GM19043 (cell line): ENCODE measurements around the gene KHSRP.

Experiments used
- ATAC-seq: cut with Tn5 transposase; IDR thresholded peaks from one replicate; pipeline ENCODE4 v1.9.1; 2021; ENCODE audit warnings: low read depth; ENCODE audit not compliant: unreplicated experiment

The KHSRP gene

GRCh38 chr19:6393074-6393982 lies 31.3 kb downstream of the KHSRP start, which contains the start of gene GTF2F1:
GTF2F1 (minus strand) TSS chr19:6393164; CDS start chr19:6392995, 169 bp downstream.
- peak; percentile 70 for ATAC-seq

- ATAC-seq: no peak
These were observed 32.2 kb downstream of the KHSRP start for GRCh38 chr19:6392221-6393073.

- ATAC-seq: no peak
These were observed 37.2 kb downstream of the KHSRP start for GRCh38 chr19:6387372-6387771.

GRCh38 chr19:6384381-6384780 lies 40.2 kb downstream of the KHSRP start:
- ATAC-seq: no peak

GRCh38 chr19:6383188-6383587 lies 41.4 kb downstream of the KHSRP start:
- ATAC-seq: no peak

- no peak for ATAC-seq
These were observed 43.4 kb downstream of the KHSRP start for GRCh38 chr19:6381030-6381750.

GRCh38 chr19:6379744-6380143 lies 44.9 kb downstream of the KHSRP start:
- no peak for ATAC-seq

- ATAC-seq: no peak
These were observed 46.1 kb downstream of the KHSRP start for GRCh38 chr19:6378486-6378885.

- no peak for ATAC-seq
These were observed 46.6 kb downstream of the KHSRP start for GRCh38 chr19:6378041-6378440.

GRCh38 chr19:6376512-6377190 lies 48.0 kb downstream of the KHSRP start:
- ATAC-seq: no peak

- ATAC-seq: no peak
These were observed 49.1 kb downstream of the KHSRP start, which contains the start of gene PSPN for GRCh38 chr19:6375411-6376010. PSPN (minus strand) TSS chr19:6375933; CDS start chr19:6375849, 84 bp downstream.

GRCh38 chr19:6374711-6375410 lies 49.8 kb downstream of the KHSRP start:
- ATAC-seq: no peak

GRCh38 chr19:6374161-6374709 lies 50.4 kb downstream of the KHSRP start:
- no peak for ATAC-seq

GRCh38 chr19:6373813-6374108 lies 50.9 kb downstream of the KHSRP start:
- ATAC-seq: no peak

GRCh38 chr19:6373096-6373812 lies 51.4 kb downstream of the KHSRP start:
- ATAC-seq: peak; percentile 38

GRCh38 chr19:6372594-6373095 lies 52.0 kb downstream of the KHSRP start, which contains the start of gene ALKBH7:
ALKBH7 (plus strand) TSS chr19:6372794; CDS start chr19:6372821, 27 bp downstream.
- ATAC-seq: peak; percentile 80

GRCh38 chr19:6364353-6364752 lies 60.3 kb downstream of the KHSRP start:
- ATAC-seq: no peak
